Kidney epithelial cell (primary cell): Measurements from ENCODE around the gene TMEM187. TPM values are rescaled to one million over a fixed set of nuclear protein-coding genes. Genes with fewer than 3 reads are reported as not detected.

Source experiments
- DNase-seq: peaks from one replicate; pipeline ENCODE4 v3.0.0-alpha.2; 2010; ENCODE audit warnings: low read depth
- H3K27me3 ChIP-seq: 2 replicates; pipeline ENCODE4 v1.6.0; 2011; ENCODE audit warnings: low read length; ENCODE audit not compliant: control insufficient read depth, insufficient read depth
- H3K36me3 ChIP-seq: 2 replicates; pipeline ENCODE4 v1.5.1; 2011; ENCODE audit warnings: low read length; ENCODE audit not compliant: control insufficient read depth, insufficient read depth
- H3K4me3 ChIP-seq: 2 replicates; pipeline ENCODE4 v1.5.1; 2011; ENCODE audit warnings: low read depth, mild to moderate bottlenecking, control low read depth, low read length
- total RNA-seq: library from RNA; depleted of rRNA; stranded (reverse); fragments of >200 nt; gene quantifications from 2 replicates; pipeline ENCODE4 v1.2.3, GENCODE V29; 2015
- TF ChIP-seq, protein P1 (sequence below): IDR thresholded peaks from 2 replicates; pipeline ENCODE4 v1.5.1; 2011; ENCODE audit warnings: mild to moderate bottlenecking, moderate library complexity, low read length, control low read depth, inconsistent platforms; ENCODE audit not compliant: insufficient read depth, poor library complexity, severe bottlenecking

Gene TMEM187
- total RNA-seq, 1 donor from 2014 or later, result 6.7 TPM

DNA sequence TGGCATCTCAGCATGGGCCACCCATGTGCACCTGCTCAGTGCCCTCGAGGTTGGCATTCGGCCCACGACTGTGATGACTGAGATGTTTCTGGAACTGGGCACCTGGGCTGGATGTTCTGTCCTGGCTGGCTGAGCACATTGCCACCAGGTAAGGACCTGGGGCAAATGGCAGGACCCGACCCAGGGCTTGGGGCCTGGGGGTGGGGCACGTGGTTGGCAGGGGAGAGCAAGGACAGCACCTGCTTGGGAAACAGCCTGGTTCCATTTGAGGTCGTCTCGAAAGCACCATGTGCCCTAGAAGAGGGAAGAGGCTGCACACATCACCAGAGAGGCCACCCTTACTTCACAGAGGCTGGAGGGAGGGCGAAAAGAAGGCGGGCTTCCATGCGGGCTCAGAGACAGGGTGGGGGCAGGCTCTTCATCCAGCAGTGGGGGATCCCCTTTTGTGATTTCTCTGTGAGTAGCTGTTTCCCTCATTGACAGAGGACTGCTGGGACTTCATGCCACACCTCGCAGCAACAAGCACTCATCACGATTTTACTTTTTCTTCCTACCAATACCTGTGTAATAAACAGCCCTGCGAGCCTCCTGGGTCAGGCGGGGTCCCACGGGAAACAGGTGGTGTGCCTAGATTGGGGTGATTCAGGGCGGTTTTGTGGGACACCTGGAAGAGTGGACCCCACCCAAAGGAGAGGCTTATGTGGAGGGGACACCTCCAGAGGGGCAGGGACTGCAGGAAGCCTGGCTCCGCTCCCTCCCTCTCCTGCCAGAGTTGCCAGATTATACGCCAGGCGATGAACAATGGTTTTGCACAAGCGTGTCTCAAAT lies 12.0 kb downstream of the TMEM187 start:
- Histone ChIP-seq H3K27me3 (no peaks in the 10 kb centered on the region), H3K36me3 (no peaks in the 10 kb centered on the region), H3K4me3 (no peak overlapping the region)
- DNase-seq, result no peak
- TF ChIP-seq, protein P1, sequence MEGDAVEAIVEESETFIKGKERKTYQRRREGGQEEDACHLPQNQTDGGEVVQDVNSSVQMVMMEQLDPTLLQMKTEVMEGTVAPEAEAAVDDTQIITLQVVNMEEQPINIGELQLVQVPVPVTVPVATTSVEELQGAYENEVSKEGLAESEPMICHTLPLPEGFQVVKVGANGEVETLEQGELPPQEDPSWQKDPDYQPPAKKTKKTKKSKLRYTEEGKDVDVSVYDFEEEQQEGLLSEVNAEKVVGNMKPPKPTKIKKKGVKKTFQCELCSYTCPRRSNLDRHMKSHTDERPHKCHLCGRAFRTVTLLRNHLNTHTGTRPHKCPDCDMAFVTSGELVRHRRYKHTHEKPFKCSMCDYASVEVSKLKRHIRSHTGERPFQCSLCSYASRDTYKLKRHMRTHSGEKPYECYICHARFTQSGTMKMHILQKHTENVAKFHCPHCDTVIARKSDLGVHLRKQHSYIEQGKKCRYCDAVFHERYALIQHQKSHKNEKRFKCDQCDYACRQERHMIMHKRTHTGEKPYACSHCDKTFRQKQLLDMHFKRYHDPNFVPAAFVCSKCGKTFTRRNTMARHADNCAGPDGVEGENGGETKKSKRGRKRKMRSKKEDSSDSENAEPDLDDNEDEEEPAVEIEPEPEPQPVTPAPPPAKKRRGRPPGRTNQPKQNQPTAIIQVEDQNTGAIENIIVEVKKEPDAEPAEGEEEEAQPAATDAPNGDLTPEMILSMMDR, result no peak

DNA sequence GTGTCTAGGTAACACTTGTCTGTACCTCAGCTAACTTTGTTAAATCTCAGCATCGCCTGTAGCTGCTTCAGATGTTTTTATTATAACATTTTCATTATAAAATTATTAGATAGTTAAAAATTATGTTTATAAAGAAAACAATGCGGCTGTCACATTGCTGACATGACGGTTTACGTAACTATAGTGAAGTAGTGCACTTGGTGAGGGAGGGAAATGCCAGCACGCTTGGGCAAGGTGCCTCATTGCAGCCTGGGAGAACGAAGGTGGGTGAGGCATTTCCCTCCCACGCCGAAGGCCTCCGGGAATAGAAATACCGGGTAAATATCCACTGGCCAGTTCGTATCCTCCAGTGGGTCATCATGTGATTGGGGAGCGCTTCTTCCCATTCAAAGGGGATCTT lies 15.9 kb downstream of the TMEM187 start:
- DNase-seq, result no peak
- no peaks in the 10 kb centered on the region for H3K36me3 ChIP-seq
- TF ChIP-seq, protein P1, result no peak
- no peaks in the 10 kb centered on the region for H3K27me3 ChIP-seq
- no peak overlapping the region for H3K4me3 ChIP-seq

DNA sequence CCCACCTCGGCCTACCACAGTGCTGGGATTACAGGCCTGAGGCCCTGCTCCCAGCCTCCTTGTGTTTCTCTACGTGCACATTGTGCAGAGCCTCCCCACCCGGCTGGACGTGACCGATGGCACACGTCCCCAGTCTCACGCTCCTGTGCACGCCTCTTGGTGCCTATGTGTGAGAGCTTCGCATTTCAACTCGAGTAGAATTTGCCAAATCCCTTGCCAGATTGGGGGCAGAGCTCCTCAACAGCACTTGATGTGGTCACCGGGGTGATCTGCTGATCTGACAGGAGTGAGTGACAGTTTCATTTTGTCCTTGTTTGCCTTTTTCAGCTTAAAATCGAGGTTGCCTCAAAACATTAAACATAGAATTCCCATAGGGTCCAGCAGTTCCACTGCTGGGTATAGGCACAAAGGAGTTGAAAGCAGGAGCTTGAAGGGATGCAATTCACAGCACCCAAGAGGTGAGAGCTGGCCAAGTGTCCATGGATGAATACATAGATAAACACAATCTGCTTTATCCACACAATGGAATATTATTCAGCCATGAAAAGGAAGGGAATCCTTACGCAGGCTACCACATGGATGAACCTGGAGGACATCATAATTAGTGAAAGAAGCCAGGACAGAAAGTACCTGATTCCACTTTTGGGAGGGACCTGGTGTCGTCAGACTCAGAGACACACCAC lies 17.6 kb downstream of the TMEM187 start:
- H3K27me3 ChIP-seq, result no peaks in the 10 kb centered on the region
- H3K4me3 ChIP-seq, result no peak overlapping the region
- no peak for DNase-seq
- no peaks in the 10 kb centered on the region for H3K36me3 ChIP-seq
- TF ChIP-seq, protein P1, result no peak

DNA sequence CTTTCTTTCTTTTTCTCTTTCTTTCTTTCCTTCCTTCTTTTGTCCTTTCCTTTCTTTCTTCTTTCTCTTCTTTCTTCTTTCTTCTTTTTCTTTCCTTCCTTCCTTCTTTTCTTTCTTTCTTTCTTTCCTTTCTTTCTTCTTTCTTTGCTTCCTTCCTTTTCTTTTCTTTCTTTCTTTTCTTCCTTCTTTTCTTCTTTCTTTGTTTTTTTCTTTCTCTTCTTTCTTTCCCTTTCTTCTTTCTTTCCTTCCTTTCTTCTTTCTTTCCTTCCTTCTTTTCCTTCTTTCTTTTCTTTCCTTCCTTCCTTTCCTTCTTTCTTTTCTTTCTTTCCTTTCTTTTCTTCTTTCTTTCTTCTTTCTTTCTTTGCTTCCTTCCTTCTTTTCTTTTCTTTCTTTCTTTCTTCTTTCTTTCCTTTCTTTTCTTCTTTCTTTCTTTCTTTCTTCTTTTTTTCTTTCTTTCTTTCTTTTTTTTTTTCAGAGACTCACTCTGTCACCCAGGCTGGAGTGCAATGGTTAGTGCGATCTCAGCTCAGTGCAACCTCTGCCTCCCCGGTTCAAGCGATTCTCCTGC lies 18.5 kb downstream of the TMEM187 start:
- no peak for DNase-seq
- Histone ChIP-seq H3K36me3 (no peaks in the 10 kb centered on the region), H3K4me3 (no peak overlapping the region), H3K27me3 (no peaks in the 10 kb centered on the region)
- TF ChIP-seq, protein P1, result no peak

DNA sequence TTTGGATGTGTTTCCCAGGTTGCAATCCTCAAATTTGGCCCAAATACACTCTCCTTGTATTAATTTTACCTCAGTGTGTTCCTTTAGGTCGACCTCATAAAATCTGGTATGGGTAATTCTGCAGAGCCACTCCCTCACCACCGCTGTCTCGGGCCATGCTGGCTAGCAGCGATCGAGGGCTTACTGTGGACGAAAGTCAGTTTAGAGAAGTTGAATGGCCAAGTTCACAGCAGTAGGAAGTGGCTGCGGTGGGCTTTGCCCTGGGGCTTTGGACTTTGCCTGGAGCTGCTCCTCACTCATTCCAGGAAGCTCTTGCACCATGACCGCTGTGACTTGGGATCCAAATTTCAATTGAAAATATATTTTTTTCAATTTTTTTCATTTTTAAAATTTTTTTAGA lies 19.6 kb downstream of the TMEM187 start:
- Histone ChIP-seq H3K27me3 (no peaks in the 10 kb centered on the region), H3K4me3 (no peak overlapping the region), H3K36me3 (no peaks in the 10 kb centered on the region)
- DNase-seq, result no peak
- TF ChIP-seq, protein P1, result no peak
